HTR-8/SVneo (cell line): ENCODE data around the gene KLF16.
"Not testable (repeated sequence)": the region's sequence is repeated elsewhere in the genome, so short reads cannot be mapped to it uniquely, and the experiment has no call there.

Source experiments
- DNase-seq: peaks from one replicate; pipeline ENCODE4 v3.0.0; 2011; ENCODE audit warnings: low spot score, mixed read lengths; ENCODE audit not compliant: insufficient read length
- FAIRE-seq: peaks from 2 replicates; lab custom pipeline; 2011; peaks lifted over from hg19 to GRCh38; lab: Jason Lieb, UNC

Gene KLF16

GRCh38 chr19:1863328-1863637 lies at the start of gene KLF16:
TSS of gene KLF16 (minus strand) at chr19:1863579. CDS start at chr19:1863497, 82 bp downstream.
- no peak for DNase-seq
- FAIRE-seq, result no peak

GRCh38 chr19:1912760-1913505 lies 49.6 kb upstream of the KLF16 start:
- DNase-seq (no peak), FAIRE-seq (no peak)

GRCh38 chr19:1911995-1912394 lies 48.6 kb upstream of the KLF16 start:
- FAIRE-seq (no peak), DNase-seq (no peak)

GRCh38 chr19:1911098-1911497 lies 47.7 kb upstream of the KLF16 start:
- no peak for FAIRE-seq
- no peak for DNase-seq

GRCh38 chr19:1910177-1910576 lies 46.8 kb upstream of the KLF16 start:
- FAIRE-seq (no peak), DNase-seq (no peak)

- FAIRE-seq (no peak), DNase-seq (no peak)
Observed at GRCh38 chr19:1909761-1910080, 46.3 kb upstream of the KLF16 start.

GRCh38 chr19:1908364-1908678 lies 44.9 kb upstream of the KLF16 start:
- FAIRE-seq, result no peak
- no peak for DNase-seq

GRCh38 chr19:1907563-1908363 lies 44.4 kb upstream of the KLF16 start:
- no peak for FAIRE-seq
- no peak for DNase-seq

- no peak for FAIRE-seq
- DNase-seq, result no peak
Observed at GRCh38 chr19:1906985-1907562, 43.7 kb upstream of the KLF16 start.

- FAIRE-seq (no peak), DNase-seq (no peak)
Observed at GRCh38 chr19:1905863-1906375, 42.5 kb upstream of the KLF16 start.

- FAIRE-seq (peak; percentile 90), DNase-seq (peak; percentile 93)
Observed at GRCh38 chr19:1905110-1905862, 41.9 kb upstream of the KLF16 start, which contains the start of the genes ADAT3 and SCAMP4. TSS of gene ADAT3 (plus strand) at chr19:1905399. CDS start at chr19:1912048, 6,649 bp downstream. TSS of gene SCAMP4 (plus strand) at chr19:1905399. CDS start at chr19:1915020, 9,621 bp downstream.

- no peak for FAIRE-seq
Observed at GRCh38 chr19:1904860-1905109, 41.4 kb upstream of the KLF16 start.

GRCh38 chr19:1902923-1903322 lies 39.5 kb upstream of the KLF16 start:
- FAIRE-seq (no peak), DNase-seq (no peak)

More at GRCh38 chr19:1904860-1905109, 41.4 kb upstream of the KLF16 start:
- no peak for DNase-seq

GRCh38 chr19:1901940-1902404 lies 38.6 kb upstream of the KLF16 start:
- FAIRE-seq (no peak), DNase-seq (no peak)

- FAIRE-seq, result no peak
- no peak for DNase-seq
Observed at GRCh38 chr19:1896508-1896907, 33.1 kb upstream of the KLF16 start.

- no peak for DNase-seq
- FAIRE-seq, result no peak
Observed at GRCh38 chr19:1893791-1894190, 30.4 kb upstream of the KLF16 start.

- no peak for DNase-seq
- FAIRE-seq, result no peak
Observed at GRCh38 chr19:1889907-1890306, 26.5 kb upstream of the KLF16 start.

GRCh38 chr19:1888385-1888784 lies 25.0 kb upstream of the KLF16 start:
- FAIRE-seq, result no peak
- DNase-seq, result no peak

GRCh38 chr19:1886360-1886759 lies 23.0 kb upstream of the KLF16 start:
- DNase-seq, FAIRE-seq: not testable (repeated sequence)

GRCh38 chr19:1885398-1886119 lies 22.2 kb upstream of the KLF16 start, which contains the start of gene ABHD17A:
TSS of gene ABHD17A (minus strand) at chr19:1885496. CDS start at chr19:1881566, 3,930 bp downstream.
- DNase-seq (peak; percentile 84), FAIRE-seq (peak; percentile 90)
